ENCODE measurements around the gene AGFG1. TPM values are rescaled to one million over a fixed set of nuclear protein-coding genes. Genes with fewer than 3 reads are reported as not detected.

AGFG1 gene
- total RNA-seq, 3 donors from 2014 or later: 69.2 to 76.3 (median 73.0) TPM

GRCh38 chr2:227436436-227437174, 35.4 kb upstream of the AGFG1 start:
- intact Hi-C loops (cut with DNase I, micrococcal nuclease): no loop called here
- H3K9me3 ChIP-seq: peaks cover 8% of the 10 kb centered on the region
- ATAC-seq (no peak), DNase-seq (no peak)
- TF ChIP-seq CTCF (IDR thresholded peaks at IDR 0.05): no peak
- no peaks in the 10 kb centered on the region for H3K4me1 ChIP-seq (ENCODE audit: low read depth)
- no peaks in the 10 kb centered on the region for H3K36me3 ChIP-seq (ENCODE audit: low read depth)
- H3K4me3 ChIP-seq: no peak overlapping the region

- Histone ChIP-seq H3K9me3 (no peaks in the 10 kb centered on the region), H3K4me3 (no peak overlapping the region), H3K4me1 (ENCODE audit: low read depth) (no peaks in the 10 kb centered on the region), H3K36me3 (ENCODE audit: low read depth) (no peaks in the 10 kb centered on the region)
- TF ChIP-seq CTCF (IDR thresholded peaks at IDR 0.05): no peak
- DNase-seq: no peak
- ATAC-seq: no peak
- intact Hi-C loops (cut with DNase I, micrococcal nuclease): no loop called here
These were observed 32.7 kb upstream of the AGFG1 start for GRCh38 chr2:227439214-227439613.

GRCh38 chr2:227442639-227443038, 29.3 kb upstream of the AGFG1 start:
- Histone ChIP-seq H3K9me3 (no peaks in the 10 kb centered on the region), H3K4me1 (ENCODE audit: low read depth) (no peaks in the 10 kb centered on the region), H3K36me3 (ENCODE audit: low read depth) (no peaks in the 10 kb centered on the region), H3K4me3 (no peak overlapping the region)
- ATAC-seq: no peak
- DNase-seq: no peak
- no peak for TF ChIP-seq CTCF (IDR thresholded peaks at IDR 0.05)
- intact Hi-C loops (cut with DNase I, micrococcal nuclease): no loop called here

- ATAC-seq (no peak), DNase-seq (no peak)
- intact Hi-C loops (cut with DNase I, micrococcal nuclease): no loop called here
- H3K9me3 ChIP-seq: no peaks in the 10 kb centered on the region
- no peaks in the 10 kb centered on the region for H3K36me3 ChIP-seq (ENCODE audit: low read depth)
- H3K4me3 ChIP-seq: no peak overlapping the region
- no peaks in the 10 kb centered on the region for H3K4me1 ChIP-seq (ENCODE audit: low read depth)
- TF ChIP-seq CTCF (IDR thresholded peaks at IDR 0.05): no peak
These were observed 27.9 kb upstream of the AGFG1 start for GRCh38 chr2:227443889-227444568.

- ATAC-seq: no peak
- DNase-seq: no peak
- Histone ChIP-seq H3K4me1 (ENCODE audit: low read depth) (peaks cover 12% of the 10 kb centered on the region), H3K4me3 (no peak overlapping the region), H3K9me3 (no peaks in the 10 kb centered on the region), H3K36me3 (ENCODE audit: low read depth) (no peaks in the 10 kb centered on the region)
- intact Hi-C loops (cut with DNase I, micrococcal nuclease): no loop called here
- TF ChIP-seq CTCF (IDR thresholded peaks at IDR 0.05): no peak
These were observed 24.4 kb upstream of the AGFG1 start for GRCh38 chr2:227447606-227448005.
